H1 (cell line): Measurements from ENCODE around the gene LECT2. TPM values are rescaled to one million over a fixed set of nuclear protein-coding genes. Genes with fewer than 3 reads are reported as not detected.

Experiments used
- CTCF ChIA-PET: fragments of 300-600 bp; sonication (Branson Sonifier 250); formaldehyde crosslinking; loops from one replicate; lab custom pipeline; 2021; ENCODE audit not compliant: partially characterized antibody; lab: Charles Lee
- POLR2A ChIA-PET: fragments of 300-600 bp; sonication (Branson Sonifier 250); formaldehyde crosslinking; loops from one replicate; lab custom pipeline; 2021; ENCODE audit warnings: inconsistent platforms; ENCODE audit not compliant: partially characterized antibody; lab: Charles Lee
- DNase-seq, 2 experiments: peaks; one replicate each; pipeline versions ENCODE4 v3.0.0 to v3.0.0-alpha.2; 2010 to 2022; ENCODE audit warnings: low spot score in 2 of 2, low read depth in 1 of 2, mixed read lengths in 1 of 2
- FAIRE-seq: peaks from 2 replicates; lab custom pipeline; 2011; peaks lifted over from hg19 to GRCh38; lab: Jason Lieb, UNC
- H2AFZ ChIP-seq: 2 replicates; pipeline ENCODE4 v1.8.1; 2012; ENCODE audit warnings: low read length, inconsistent platforms
- H2AK5ac ChIP-seq: 2 replicates; pipeline ENCODE4 v1.6.1; 2013; ENCODE audit warnings: low read depth, low read length
- H2BK120ac ChIP-seq: replicated peaks from 2 replicates; pipeline ENCODE3; 2013; ENCODE audit warnings: low read depth, low read length, inconsistent platforms
- H2BK12ac ChIP-seq: 2 replicates; pipeline ENCODE4 v1.6.1; 2013; ENCODE audit warnings: low read depth, low read length
- H2BK15ac ChIP-seq: 2 replicates; pipeline ENCODE4 v1.6.1; 2013; ENCODE audit warnings: low read length
- H2BK20ac ChIP-seq: 2 replicates; pipeline ENCODE4 v1.6.1; 2013; ENCODE audit warnings: low read length
- H2BK5ac ChIP-seq: 2 replicates; pipeline ENCODE4 v1.6.1; 2013; ENCODE audit warnings: low read depth, low read length
- H3K14ac ChIP-seq: 2 replicates; pipeline ENCODE4 v1.6.1; 2013; ENCODE audit warnings: inconsistent platforms; ENCODE audit not compliant: insufficient read length
- H3K18ac ChIP-seq: 2 replicates; pipeline ENCODE4 v1.6.1; 2013; ENCODE audit warnings: low read length; ENCODE audit errors: extremely low read depth
- H3K23ac ChIP-seq: 2 replicates; pipeline ENCODE4 v1.6.1; 2013; ENCODE audit warnings: inconsistent platforms; ENCODE audit not compliant: insufficient read length
- H3K23me2 ChIP-seq: 2 replicates; pipeline ENCODE4 v1.6.1; 2013; ENCODE audit warnings: low read depth, low read length
- H3K27ac ChIP-seq: 2 replicates; pipeline ENCODE4 v1.6.1; 2011; ENCODE audit warnings: low read depth, low read length, inconsistent platforms
- H3K27me3 ChIP-seq, 4 experiments: replicated peaks in 1 of 4; 1 replicate in 1 of 4; 2 replicates in 3 of 4; pipeline versions ENCODE4 v1.6.1 to v1.8.1; 2011 to 2013; ENCODE audit warnings: low read length in 3 of 4, mild to moderate bottlenecking in 3 of 4, inconsistent platforms in 2 of 4, mixed read lengths in 2 of 4, moderate library complexity in 1 of 4; ENCODE audit not compliant: control insufficient read depth in 3 of 4, insufficient read depth in 3 of 4; ENCODE audit errors: extremely low read depth in 1 of 4
- H3K36me3 ChIP-seq, 4 experiments: 2 replicates each; pipeline versions ENCODE4 v1.6.1 to v1.8.1; 2011 to 2013; ENCODE audit warnings: mild to moderate bottlenecking in 4 of 4, low read length in 3 of 4, moderate library complexity in 2 of 4, control low read depth in 1 of 4, inconsistent platforms in 1 of 4; ENCODE audit not compliant: insufficient read depth in 4 of 4, control insufficient read depth in 2 of 4
- H3K4ac ChIP-seq: replicated peaks from 2 replicates; pipeline ENCODE3; 2013; ENCODE audit warnings: low read length, low read depth, mixed read lengths, inconsistent platforms; ENCODE audit not compliant: insufficient read length
- H3K4me1 ChIP-seq, 4 experiments: replicated peaks in 1 of 4; 1 replicate in 1 of 4; 2 replicates in 3 of 4; pipeline versions ENCODE4 v1.6.1 to v1.8.1; 2011 to 2013; ENCODE audit warnings: low read length in 3 of 4, inconsistent platforms in 2 of 4, mixed read lengths in 1 of 4; ENCODE audit not compliant: insufficient read depth in 4 of 4, control insufficient read depth in 3 of 4
- H3K4me2 ChIP-seq, 2 experiments: 2 replicates each; pipeline versions ENCODE4 v1.6.1 to v1.8.1; 2011 to 2013; ENCODE audit warnings: low read depth in 2 of 2, low read length in 2 of 2, control low read depth in 1 of 2, inconsistent platforms in 1 of 2, mild to moderate bottlenecking in 1 of 2; ENCODE audit not compliant: insufficient read depth in 1 of 2
- H3K4me3 ChIP-seq, 4 experiments: fragments of 200-600, 300-600 bp in 1 of 4; sonication (generic), shearing (Covaris generic), sonication (Bioruptor Twin) in 1 of 4; 2 replicates each; pipeline versions ENCODE4 v1.5.1 to v1.8.1; 2011 to 2016; ENCODE audit warnings: low read length in 4 of 4, low read depth in 3 of 4, control low read depth in 2 of 4, inconsistent platforms in 2 of 4, mild to moderate bottlenecking in 2 of 4, mixed read lengths in 1 of 4, moderate library complexity in 1 of 4; ENCODE audit not compliant: insufficient read depth in 2 of 4; ENCODE audit errors: extremely low read depth in 1 of 4
- H3K56ac ChIP-seq: replicated peaks from 2 replicates; pipeline ENCODE3; 2013; ENCODE audit warnings: low read depth, mild to moderate bottlenecking, mixed read lengths, low read length, inconsistent platforms; ENCODE audit not compliant: insufficient read length
- H3K79me1 ChIP-seq: 2 replicates; pipeline ENCODE4 v1.6.1; 2013; ENCODE audit warnings: low read depth, low read length, control low read depth
- H3K79me2 ChIP-seq, 2 experiments: 2 replicates each; pipeline versions ENCODE4 v1.6.1 to v1.8.1; 2012 to 2013; ENCODE audit warnings: low read length in 2 of 2, mild to moderate bottlenecking in 2 of 2, inconsistent platforms in 1 of 2; ENCODE audit not compliant: insufficient read depth in 2 of 2, control insufficient read depth in 1 of 2
- H3K9ac ChIP-seq, 4 experiments: replicated peaks in 1 of 4; 1 replicate in 1 of 4; 2 replicates in 3 of 4; pipeline versions ENCODE4 v1.6.1 to v1.8.1; 2011 to 2013; ENCODE audit warnings: low read depth in 3 of 4, low read length in 3 of 4, control low read depth in 2 of 4, mild to moderate bottlenecking in 2 of 4, moderate library complexity in 2 of 4, inconsistent platforms in 1 of 4; ENCODE audit errors: extremely low read depth in 1 of 4
- H3K9me3 ChIP-seq, 2 experiments: 2 replicates each; pipeline versions ENCODE4 v1.6.1 to v1.8.1; 2012 to 2013; ENCODE audit warnings: mild to moderate bottlenecking in 2 of 2, moderate library complexity in 2 of 2, control low read depth in 1 of 2, inconsistent platforms in 1 of 2, low read depth in 1 of 2, low read length in 1 of 2, mixed read lengths in 1 of 2; ENCODE audit not compliant: insufficient read depth in 2 of 2
- H4K20me1 ChIP-seq, 2 experiments: replicated peaks in 1 of 2; 2 replicates each; pipeline versions ENCODE3 to v1.8.1; 2011 to 2013; ENCODE audit warnings: inconsistent platforms in 2 of 2, low read length in 2 of 2, mild to moderate bottlenecking in 1 of 2; ENCODE audit not compliant: insufficient read depth in 2 of 2, control insufficient read depth in 1 of 2
- H4K5ac ChIP-seq: 2 replicates; pipeline ENCODE4 v1.6.1; 2013; ENCODE audit warnings: low read length, low read depth, mixed read lengths, inconsistent platforms; ENCODE audit not compliant: insufficient read length
- H4K8ac ChIP-seq: 2 replicates; pipeline ENCODE4 v1.8.0; 2013; ENCODE audit warnings: mild to moderate bottlenecking, moderate library complexity, low read length, inconsistent platforms; ENCODE audit not compliant: insufficient read depth; ENCODE audit errors: extremely low read depth
- H4K91ac ChIP-seq: replicated peaks from 2 replicates; pipeline ENCODE3; 2013; ENCODE audit warnings: low read length, mixed read lengths, inconsistent platforms; ENCODE audit not compliant: insufficient read length
- CTCF ChIP-seq, 3 experiments: IDR thresholded peaks; 1 replicate in 2 of 3; 2 replicates in 1 of 3; pipeline versions ENCODE4 v1.5.1 to v1.6.1; 2011; ENCODE audit warnings: low read length in 3 of 3, mild to moderate bottlenecking in 3 of 3, inconsistent platforms in 2 of 3, low read depth in 1 of 3, moderate library complexity in 1 of 3; ENCODE audit not compliant: insufficient read depth in 1 of 3; ENCODE audit errors: control extremely low read depth in 1 of 3
- E2F6 ChIP-seq: IDR thresholded peaks from 2 replicates; pipeline ENCODE4 v1.6.1; 2012; ENCODE audit warnings: inconsistent platforms
- EZH2 ChIP-seq: fragments of 200-600 bp; sonication (generic); IDR thresholded peaks from 2 replicates; pipeline ENCODE4 v1.7.1; 2012; ENCODE audit warnings: low read depth, mild to moderate bottlenecking, moderate library complexity, low read length, inconsistent platforms; ENCODE audit not compliant: severe bottlenecking
- TBP ChIP-seq: IDR thresholded peaks from 2 replicates; pipeline ENCODE4 v1.6.1; 2011; ENCODE audit warnings: low read depth, low read length, improper control_type of control experiment
- WGBS, 2 experiments: shearing (Covaris generic) in 1 of 2; methylation state at CpG; one replicate each; pipeline versions ENCODE4 v1.1.6 to v1.1.7; 2013 to 2015; ENCODE audit warnings: low lambda C conversion rate in 2 of 2, mixed read lengths in 2 of 2, inconsistent platforms in 1 of 2, low coverage in 1 of 2, missing lambda C conversion rate in 1 of 2; ENCODE audit not compliant: insufficient replicate concordance in 2 of 2, insufficient coverage in 1 of 2, insufficient read length in 1 of 2; ENCODE audit errors: extremely low coverage in 1 of 2, missing lambda C conversion rate in 1 of 2; 5-methylcytosine and 5-hydroxymethylcytosine counted together
- polyA plus RNA-seq, 7 experiments: library from polyadenylated mRNA; depleted of rRNA in 3 of 7; stranded (reverse) in 5 of 7; unstranded in 2 of 7; fragments of >200 nt in 5 of 7; fragments of 200-250 nt in 2 of 7; gene quantifications; 1 replicate in 5 of 7; 2 replicates in 1 of 7; 4 replicates in 1 of 7; pipeline versions ENCODE4 v1.2.1 to v1.2.3, GENCODE V29; 2011 to 2013; ENCODE audit warnings: missing spikeins in 2 of 7, mixed read lengths in 2 of 7
- total RNA-seq: library from RNA; stranded (reverse); fragmentation: NEBNext Ultra II Directional; extraction: Animal tissue kit (Norgen Biotek cat#: 25700); gene quantifications from 2 replicates; pipeline ENCODE4 v1.2.1, GENCODE V29; 2021

LECT2 gene
- total and polyA plus RNA-seq, 2 of the 8 experiments (the other 6 are each of a cell fraction or from before 2014, with no cell fraction given) = not detected

DNA sequence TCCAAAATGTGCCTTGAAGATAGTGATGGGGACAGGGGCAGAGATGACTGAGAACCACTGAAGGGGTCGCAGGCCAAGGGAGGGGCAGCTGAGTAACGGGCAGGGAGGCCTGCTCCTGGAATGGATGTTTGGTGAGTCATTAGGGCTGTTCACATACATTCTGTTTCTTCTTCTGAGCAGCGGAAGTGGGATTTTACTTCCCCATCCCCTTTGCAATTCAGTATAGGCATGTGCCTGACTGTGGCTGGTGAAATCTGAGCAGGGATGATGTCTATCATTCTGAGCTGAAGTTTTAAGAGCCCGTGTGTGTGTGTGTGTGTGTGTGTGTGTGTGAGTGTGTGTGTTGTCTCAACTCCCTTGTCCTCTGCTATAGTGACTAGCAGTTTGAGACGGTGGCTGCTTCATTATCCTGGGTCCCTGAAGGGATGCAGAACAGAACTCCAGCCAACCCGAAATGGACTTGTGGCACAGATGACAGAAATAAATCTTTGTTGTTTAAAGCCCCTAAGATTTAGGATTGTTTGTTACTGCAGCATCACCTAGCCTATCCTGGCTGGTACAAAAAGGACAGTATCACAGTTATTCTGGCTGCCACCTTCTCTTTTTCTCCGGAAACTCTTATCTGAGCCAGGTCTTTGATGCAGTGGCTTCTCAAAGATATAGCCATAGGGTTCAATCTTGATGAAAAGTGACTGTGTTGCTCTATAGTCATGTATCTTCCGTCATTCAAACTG is 44.8 kb upstream of the LECT2 start:
- Histone ChIP-seq H3K36me3 (no peaks in the 10 kb centered on the region), H3K18ac (no peak overlapping the region), H3K4ac (no peak overlapping the region), H3K14ac (no peak overlapping the region), H4K5ac (no peak overlapping the region), H3K79me2 (no peaks in the 10 kb centered on the region), H3K27me3 (no peaks in the 10 kb centered on the region; a peak in 1 of 7 replicates), H3K4me3 (no peak overlapping the region), H3K23ac (no peak overlapping the region), H2BK15ac (no peak overlapping the region), H4K20me1 (no peaks in the 10 kb centered on the region), H3K23me2 (no peaks in the 10 kb centered on the region), H2BK20ac (no peak overlapping the region), H3K27ac (no peak overlapping the region), H2AK5ac (no peak overlapping the region), H2AFZ (no peak overlapping the region), H3K9ac (no peak overlapping the region), H2BK5ac (no peak overlapping the region), H3K79me1 (no peaks in the 10 kb centered on the region), H3K56ac (no peak overlapping the region), H3K9me3 (no peaks in the 10 kb centered on the region), H2BK12ac (no peak overlapping the region), H3K4me1 (0 out of 7 replicates have a peak, but pooled peaks cover 0 to 4% (median 0%) of the 10 kb centered on the region in 4 experiments)
- 83% methylated on average over 8 of the region's 8 CpGs; no CpG with 5 or more reads in 1 of the 2 experiments for WGBS, 2 experiments
- ChIA-PET CTCF (interaction anchor here (2.3 to 6.6 kb wide), 3 partner anchors 12 to 63 kb away, joined by 12 to 30 read pairs (median 13); no protein-coding TSS in a partner anchor), POLR2A (no interaction called here)
- DNase-seq (no peak), FAIRE-seq (no peak)
- TF ChIP-seq E2F6 (no peak), TBP (no peak), CTCF (IDR thresholded peaks at IDR 0.05; ENCODE audit: control extremely low read depth in 1 of 3, insufficient read depth in 1 of 3, low read depth in 1 of 3, low read length in 3 of 3) (no peak), EZH2 (no peak)
- TF ChIP-seq, all 59 proteins: peak for 0
- no peak overlapping the region for H2BK120ac ChIP-seq
- no peak overlapping the region for H4K91ac ChIP-seq
- no peak overlapping the region for H4K8ac ChIP-seq
- no peak overlapping the region for H3K4me2 ChIP-seq
